Stomach (tissue), 9 donors: Measurements from ENCODE around the gene CHMP4B. TPM values are rescaled to one million over a fixed set of nuclear protein-coding genes. Genes with fewer than 3 reads are reported as not detected.

ENCODE experiments used
- DNase-seq, 2 donors: peaks; one replicate each; pipeline versions ENCODE4 v3.0.0 to v3.0.0-alpha.2; 2013 to 2019
- H3K27ac ChIP-seq, 5 donors: fragments of 200-600 bp in 4 of 5; sonication (generic) in 4 of 5; one replicate each; pipeline ENCODE4 v1.5.1; 2013 to 2019; ENCODE audit warnings: mild to moderate bottlenecking in 1 of 5, moderate library complexity in 1 of 5
- H3K27me3 ChIP-seq, 3 donors: fragments of 200-600 bp; sonication (generic); one replicate each; pipeline ENCODE4 v1.5.1; 2017 to 2019; ENCODE audit warnings: mixed run types in 1 of 3
- H3K36me3 ChIP-seq, 4 donors: fragments of 200-600 bp; sonication (generic); 1 replicate in 3 of 4; 2 replicates in 1 of 4; pipeline ENCODE4 v1.5.1; 2016 to 2019
- H3K4me1 ChIP-seq, 4 donors: fragments of 200-600 bp; sonication (generic); one replicate each; pipeline ENCODE4 v1.5.1; 2016 to 2019
- H3K4me3 ChIP-seq, 4 donors: fragments of 200-600 bp; sonication (generic) in 3 of 4; one replicate each; pipeline ENCODE4 v1.5.1; 2016 to 2019; ENCODE audit warnings: mild to moderate bottlenecking in 1 of 4
- H3K9me3 ChIP-seq, 4 donors: fragments of 200-600 bp; sonication (generic); one replicate each; pipeline ENCODE4 v1.5.1; 2016 to 2019
- CTCF ChIP-seq, 7 experiments: fragments of 450-650 bp in 4 of 7; fragments of 200-600 bp in 3 of 7; sonication (generic) in 3 of 7; IDR thresholded peaks; one replicate each; pipeline ENCODE4 v1.5.1; 2016 to 2019; ENCODE audit warnings: antibody characterized with exemption in 7 of 7, control low read depth in 2 of 7, mild to moderate bottlenecking in 1 of 7
- EP300 ChIP-seq: sonication (generic); formaldehyde crosslinking; IDR thresholded peaks from one replicate; pipeline ENCODE4 v1.6.1; 2017; ENCODE audit warnings: antibody characterized with exemption
- POLR2A ChIP-seq, 4 donors: fragments of 450-650 bp; IDR thresholded peaks; one replicate each; pipeline ENCODE4 v1.6.1; 2016; ENCODE audit warnings: antibody characterized with exemption in 4 of 4, control low read depth in 2 of 4, mild to moderate bottlenecking in 1 of 4, moderate library complexity in 1 of 4
- POLR2AphosphoS5 ChIP-seq, 3 donors: sonication (generic); formaldehyde crosslinking; IDR thresholded peaks; one replicate each; pipeline ENCODE4 v1.6.1; 2016; ENCODE audit warnings: antibody characterized with exemption in 3 of 3
- WGBS, 5 donors: extraction: QIAGEN DNeasy Blood & Tissue Kit in 3 of 5; methylation state at CpG; one replicate each; pipeline versions ENCODE4 v1.1.5 to v1.1.7; 2013 to 2018; 5-methylcytosine and 5-hydroxymethylcytosine counted together
- intact Hi-C: fragments of 100-400 bp; cut with DNase I; formaldehyde crosslinking; loops from one replicate; pipeline ENCODE4 v1.15.1; 2023; ENCODE audit warnings: low total_unique reads
- polyA plus RNA-seq, 3 donors: library from polyadenylated mRNA; stranded (reverse); fragments of 200-250 nt; gene quantifications; one replicate each; pipeline ENCODE4 v1.2.3, GENCODE V29; 2013
- total RNA-seq, 5 donors: library from RNA; depleted of rRNA; stranded (reverse); fragments of >200 nt; gene quantifications; one replicate each; pipeline versions ENCODE4 v1.1.0 to v1.2.3, GENCODE V29; 2014 to 2016
- donor health status: healthy with polysubstance abuse.
- donor health status: Bipolar disorder and iron deficiency.
- donor health status: healthy.

The CHMP4B gene
- total and polyA plus RNA-seq, 8 donors, result 48.4 to 166 (median 98.5) TPM

- Histone ChIP-seq H3K27ac (no peak overlapping the region), H3K9me3 (no peaks in the 10 kb centered on the region), H3K4me3 (no peak overlapping the region), H3K36me3 (peaks cover 0 to 9% (median 8%) of the 10 kb centered on the region in 4 donors), H3K4me1 (peaks cover 37 to 86% (median 70%) of the 10 kb centered on the region in 4 donors), H3K27me3 (no peaks in the 10 kb centered on the region)
- TF ChIP-seq POLR2A (IDR thresholded peaks at IDR 0.05), result no peak
- no peak for TF ChIP-seq POLR2AphosphoS5 (IDR thresholded peaks at IDR 0.05)
- TF ChIP-seq CTCF (IDR thresholded peaks at IDR 0.05), result no peak
- TF ChIP-seq EP300, result no peak
- DNase-seq, result no peak
- intact Hi-C loops, result no loop called here
- 50 to 95% (median 68%) methylated on average over 4 of the region's 4 CpGs for WGBS, 5 donors
Observed at GRCh38 chr20:33821270-33821836, 10.2 kb downstream of the CHMP4B start.

- DNase-seq, result no peak
- Histone ChIP-seq H3K4me1 (peaks cover 38 to 86% (median 71%) of the 10 kb centered on the region in 4 donors), H3K36me3 (peaks cover 0 to 9% (median 8%) of the 10 kb centered on the region in 4 donors), H3K27me3 (no peaks in the 10 kb centered on the region), H3K4me3 (no peak overlapping the region), H3K27ac (no peak overlapping the region), H3K9me3 (no peaks in the 10 kb centered on the region)
- 93 to 98% (median 95%) methylated on average over 5 of the region's 5 CpGs for WGBS, 5 donors
- TF ChIP-seq POLR2AphosphoS5 (IDR thresholded peaks at IDR 0.05) (no peak), POLR2A (IDR thresholded peaks at IDR 0.05) (no peak)
- intact Hi-C loops, result no loop called here
Observed at GRCh38 chr20:33822423-33822822, 11.3 kb downstream of the CHMP4B start.

GRCh38 chr20:33822991-33823390 lies 11.8 kb downstream of the CHMP4B start:
- TF ChIP-seq POLR2AphosphoS5 (IDR thresholded peaks at IDR 0.05), result no peak
- no peak for TF ChIP-seq EP300
- TF ChIP-seq POLR2A (IDR thresholded peaks at IDR 0.05), result no peak
- no peak for TF ChIP-seq CTCF (IDR thresholded peaks at IDR 0.05)
- 92 to 97% (median 97%) methylated on average over 5 of the region's 5 CpGs for WGBS, 5 donors
- DNase-seq, result no peak
- no peaks in the 10 kb centered on the region for H3K27me3 ChIP-seq
- intact Hi-C loops, result no loop called here
- no peaks in the 10 kb centered on the region for H3K9me3 ChIP-seq
- H3K4me1 ChIP-seq, result peaks cover 38 to 86% (median 70%) of the 10 kb centered on the region in 4 donors
- no peak overlapping the region for H3K4me3 ChIP-seq
- no peak overlapping the region for H3K27ac ChIP-seq
- H3K36me3 ChIP-seq, result peaks cover 0 to 9% (median 8%) of the 10 kb centered on the region in 4 donors

- DNase-seq, result no peak
- Histone ChIP-seq H3K9me3 (no peaks in the 10 kb centered on the region), H3K36me3 (peaks cover 0 to 9% (median 8%) of the 10 kb centered on the region in 4 donors), H3K27me3 (no peaks in the 10 kb centered on the region), H3K4me3 (no peak overlapping the region), H3K27ac (no peak overlapping the region), H3K4me1 (peaks cover 51 to 86% (median 71%) of the 10 kb centered on the region in 4 donors)
- intact Hi-C loops, result no loop called here
- TF ChIP-seq CTCF (IDR thresholded peaks at IDR 0.05) (no peak), POLR2A (IDR thresholded peaks at IDR 0.05) (no peak), EP300 (no peak), POLR2AphosphoS5 (IDR thresholded peaks at IDR 0.05) (no peak)
- WGBS, 5 donors, result 85 to 97% (median 91%) methylated on average over 1 of the region's 1 CpG
Observed at GRCh38 chr20:33824852-33825251, 13.7 kb downstream of the CHMP4B start.
